AG04450 (cell line): ENCODE measurements around the gene KCTD1. TPM values are rescaled to one million over a fixed set of nuclear protein-coding genes. Genes with fewer than 3 reads are reported as not detected.

ENCODE experiments used
- CTCF ChIA-PET: fragments of 300-600, 350-600 bp; formaldehyde crosslinking; extraction: SDS; loops from one replicate; lab custom pipeline; 2022; ENCODE audit warnings: antibody characterized with exemption, inconsistent platforms; lab: Charles Lee
- POLR2A ChIA-PET: fragments of 350-600 bp; formaldehyde crosslinking; extraction: SDS; loops from one replicate; lab custom pipeline; 2021; ENCODE audit warnings: antibody characterized with exemption, inconsistent platforms; lab: Yijun Ruan, JAX
- DNase-seq: peaks from one replicate; pipeline ENCODE4 v3.0.0-alpha.2; 2011; ENCODE audit warnings: low read depth, low spot score
- H3K27ac ChIP-seq: one replicate; pipeline ENCODE4 v1.5.1; 2012; ENCODE audit warnings: low read depth, low read length, control low read depth
- H3K27me3 ChIP-seq: one replicate; pipeline ENCODE4 v1.6.0; 2012; ENCODE audit warnings: low read length; ENCODE audit not compliant: control insufficient read depth, insufficient read depth
- H3K4me3 ChIP-seq: 2 replicates; pipeline ENCODE4 v1.5.1; 2011; ENCODE audit warnings: mild to moderate bottlenecking, low read depth, low read length, control low read depth
- H3K9me3 ChIP-seq: 2 replicates; pipeline ENCODE4 v1.5.1; 2012; ENCODE audit warnings: low read length; ENCODE audit not compliant: control insufficient read depth, insufficient read depth
- CTCF ChIP-seq: IDR thresholded peaks from 2 replicates; pipeline ENCODE4 v1.5.1; 2011; ENCODE audit warnings: low read depth, low read length, control low read depth, inconsistent platforms
- polyA plus RNA-seq: library from polyadenylated mRNA; depleted of rRNA; stranded (reverse); fragments of >200 nt; gene quantifications from 2 replicates; pipeline ENCODE4 v1.2.3, GENCODE V29; 2011

Gene KCTD1
- polyA plus RNA-seq, 1 experiment: 5.0 TPM

GRCh38 chr18:26417190-26417589 lies 131.2 kb downstream of the KCTD1 start:
- ChIA-PET POLR2A (no interaction called here), CTCF (no interaction called here)
- no peak overlapping the region for H3K4me3 ChIP-seq
- H3K27me3 ChIP-seq: peaks cover 2% of the 10 kb centered on the region
- DNase-seq: no peak
- TF ChIP-seq CTCF: no peak
- H3K27ac ChIP-seq: no peak overlapping the region
- no peaks in the 10 kb centered on the region for H3K9me3 ChIP-seq

GRCh38 chr18:26416652-26417150 lies 131.7 kb downstream of the KCTD1 start:
- no peak for DNase-seq
- ChIA-PET CTCF (no interaction called here), POLR2A (no interaction called here)
- Histone ChIP-seq H3K27me3 (peaks cover 2% of the 10 kb centered on the region), H3K27ac (no peak overlapping the region), H3K9me3 (no peaks in the 10 kb centered on the region), H3K4me3 (no peak overlapping the region)
- TF ChIP-seq CTCF: no peak

- DNase-seq: no peak
- CTCF ChIA-PET: no interaction called here
- no peak for TF ChIP-seq CTCF
- Histone ChIP-seq H3K27me3 (peaks cover 2% of the 10 kb centered on the region), H3K9me3 (no peaks in the 10 kb centered on the region), H3K4me3 (no peak overlapping the region), H3K27ac (no peak overlapping the region)
- POLR2A ChIA-PET: no interaction called here
Observed at GRCh38 chr18:26415631-26416030, 132.7 kb downstream of the KCTD1 start.

- no peak for DNase-seq
- ChIA-PET CTCF (no interaction called here), POLR2A (no interaction called here)
- H3K27ac ChIP-seq: no peak overlapping the region
- peaks cover 2% of the 10 kb centered on the region for H3K27me3 ChIP-seq
- H3K4me3 ChIP-seq: no peak overlapping the region
- no peak for TF ChIP-seq CTCF
- H3K9me3 ChIP-seq: no peaks in the 10 kb centered on the region
Observed at GRCh38 chr18:26414901-26415440, 133.4 kb downstream of the KCTD1 start.

GRCh38 chr18:26409091-26409490 lies 139.3 kb downstream of the KCTD1 start:
- no peak overlapping the region for H3K4me3 ChIP-seq
- no peak overlapping the region for H3K27ac ChIP-seq
- ChIA-PET CTCF (no interaction called here), POLR2A (no interaction called here)
- no peaks in the 10 kb centered on the region for H3K9me3 ChIP-seq
- TF ChIP-seq CTCF: no peak
- no peaks in the 10 kb centered on the region for H3K27me3 ChIP-seq
- DNase-seq: no peak
